GM18498 (cell line): ENCODE results near the gene CDCA8.
"Not testable (repeated sequence)": the region's sequence is repeated elsewhere in the genome, so short reads cannot be mapped to it uniquely, and the experiment has no call there.

ENCODE experiments used
- ATAC-seq: cut with Tn5 transposase; IDR thresholded peaks from one replicate; pipeline ENCODE4 v1.9.1; 2021; ENCODE audit warnings: mild to moderate bottlenecking, moderate library complexity; ENCODE audit not compliant: unreplicated experiment

Gene CDCA8

GRCh38 chr1:37732111-37732780 lies 39.9 kb downstream of the CDCA8 start:
- no peak for ATAC-seq

DNA sequence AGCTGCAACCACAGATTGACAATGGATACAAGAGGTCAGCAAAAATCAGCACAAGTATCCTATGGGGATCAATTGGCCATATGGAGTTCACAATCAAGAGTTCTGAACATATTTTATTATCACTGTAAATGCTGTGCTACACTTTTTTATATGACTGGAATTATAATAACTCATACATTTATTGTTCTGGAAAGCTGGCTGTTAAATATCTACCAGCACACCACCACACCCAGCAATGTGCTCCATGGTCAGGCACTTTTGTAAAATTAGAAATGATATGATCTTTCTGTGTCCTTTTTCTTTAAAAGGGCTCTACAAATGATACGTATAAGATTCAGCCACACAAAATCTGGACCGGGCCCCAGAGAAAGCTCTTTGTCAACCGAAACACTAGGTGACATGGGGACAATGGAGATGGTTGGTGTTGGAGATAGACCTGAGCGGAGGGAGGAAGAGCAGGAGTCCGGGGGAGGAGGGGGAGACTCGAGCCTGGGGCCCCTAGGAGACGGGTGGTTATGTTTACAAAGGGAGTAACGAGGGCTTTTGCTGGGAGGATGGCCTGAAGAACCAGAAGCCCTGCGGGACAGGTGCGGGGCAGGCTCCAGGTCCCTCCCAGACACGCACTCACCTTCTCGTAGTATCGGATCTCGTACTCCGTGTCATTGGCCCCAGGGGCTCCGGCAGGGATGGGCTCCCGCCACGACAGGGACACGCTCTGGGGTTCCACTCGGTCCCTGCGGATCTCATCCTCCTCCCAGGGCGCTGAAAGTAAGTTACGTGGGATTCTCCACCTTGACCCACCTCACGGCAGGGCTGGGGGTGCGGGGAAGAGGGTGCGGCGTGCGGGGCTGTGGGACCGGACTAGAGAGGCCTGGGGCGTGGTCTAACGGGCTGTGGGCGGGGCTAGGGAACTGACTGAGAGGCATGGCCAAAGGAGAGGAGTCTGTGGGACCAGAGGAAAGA lies 42.6 kb downstream of the CDCA8 start:
- ATAC-seq, result no peak

- ATAC-seq, result not testable (repeated sequence)
Measured at GRCh38 chr1:37737975-37738374, 45.7 kb downstream of the CDCA8 start.

DNA sequence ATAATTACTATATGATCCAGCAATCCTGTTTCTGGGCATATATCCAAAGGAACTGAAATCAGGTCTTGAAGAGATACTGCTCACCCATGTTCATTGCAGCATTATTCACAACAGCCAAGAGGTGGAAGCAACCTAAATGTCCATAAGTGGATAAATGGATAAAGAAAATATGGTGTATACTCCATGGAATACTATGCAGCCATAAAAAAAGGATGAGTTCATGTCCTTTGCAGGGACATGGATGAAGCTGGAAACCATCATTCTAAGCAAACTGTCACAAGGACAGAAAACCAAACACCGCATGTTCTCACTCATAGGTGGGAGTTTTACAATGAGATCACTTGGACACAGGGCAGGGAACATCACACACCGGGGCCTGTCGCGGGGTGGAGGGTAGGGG lies 46.3 kb downstream of the CDCA8 start:
- not testable (repeated sequence) for ATAC-seq

GRCh38 chr1:37739222-37739621 lies 46.9 kb downstream of the CDCA8 start:
- ATAC-seq, result no peak

- ATAC-seq, result no peak
Measured at GRCh38 chr1:37741130-37741529, 48.8 kb downstream of the CDCA8 start.

DNA sequence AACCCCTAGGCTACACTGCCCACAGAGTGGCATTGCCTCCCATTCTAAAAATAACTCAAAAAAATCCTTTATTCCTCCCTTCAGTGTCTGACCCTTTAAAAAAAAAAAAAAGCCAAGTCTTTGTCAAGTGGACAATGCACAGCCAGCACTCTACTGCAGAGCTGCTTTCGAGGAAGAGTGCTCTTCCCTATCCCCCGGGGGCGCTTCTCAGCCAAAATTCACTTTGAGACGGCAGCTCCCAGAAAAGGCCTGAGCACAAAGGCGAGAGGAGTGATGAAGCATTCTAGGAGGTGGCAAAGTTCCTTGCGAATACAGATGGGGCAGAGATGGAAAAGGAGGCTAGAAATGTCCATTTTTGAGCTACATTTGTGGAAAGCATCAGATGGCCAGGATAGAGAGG lies 49.3 kb downstream of the CDCA8 start:
- ATAC-seq, result no peak

DNA sequence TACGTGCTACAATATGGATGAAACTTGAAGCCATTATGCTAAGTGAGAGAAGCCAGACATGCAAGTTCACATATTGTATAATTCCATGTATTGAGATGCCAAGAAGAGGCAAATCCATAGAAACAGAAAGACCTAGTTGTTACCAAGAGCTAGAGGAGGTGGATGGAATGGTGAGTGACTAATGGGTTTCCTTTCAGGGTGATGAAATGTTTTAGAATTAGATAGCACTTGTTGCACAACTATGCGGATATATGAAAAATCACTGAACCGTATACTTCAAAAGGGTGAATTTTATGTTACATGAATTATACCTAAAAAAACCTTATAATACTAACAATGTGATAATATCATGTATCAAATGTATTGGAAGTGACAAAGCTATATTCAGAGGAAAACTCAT lies 54.5 kb downstream of the CDCA8 start:
- no peak for ATAC-seq

DNA sequence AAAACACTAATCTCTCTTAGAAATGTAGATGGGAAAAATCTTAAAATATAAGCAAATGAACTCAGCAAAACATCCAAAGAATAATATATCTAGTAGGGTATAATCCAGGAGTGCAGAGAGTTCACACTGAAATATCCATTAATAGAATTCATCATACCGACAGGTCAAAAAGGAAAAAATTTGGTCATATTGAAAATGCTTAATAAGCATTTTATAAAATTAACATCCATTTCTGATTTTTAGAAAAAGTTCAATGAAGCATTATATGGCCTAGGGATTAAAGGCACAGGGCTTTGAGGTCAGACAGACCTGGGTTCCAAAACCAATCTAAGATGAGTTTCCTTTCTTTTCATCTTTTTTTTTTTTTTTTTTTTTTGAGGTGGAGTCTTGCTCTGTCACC lies 56.2 kb downstream of the CDCA8 start:
- ATAC-seq, result no peak

- no peak for ATAC-seq
Measured at GRCh38 chr1:37752213-37752582, 59.9 kb downstream of the CDCA8 start.

GRCh38 chr1:37752583-37753471 lies 60.5 kb downstream of the CDCA8 start:
- no peak for ATAC-seq

DNA sequence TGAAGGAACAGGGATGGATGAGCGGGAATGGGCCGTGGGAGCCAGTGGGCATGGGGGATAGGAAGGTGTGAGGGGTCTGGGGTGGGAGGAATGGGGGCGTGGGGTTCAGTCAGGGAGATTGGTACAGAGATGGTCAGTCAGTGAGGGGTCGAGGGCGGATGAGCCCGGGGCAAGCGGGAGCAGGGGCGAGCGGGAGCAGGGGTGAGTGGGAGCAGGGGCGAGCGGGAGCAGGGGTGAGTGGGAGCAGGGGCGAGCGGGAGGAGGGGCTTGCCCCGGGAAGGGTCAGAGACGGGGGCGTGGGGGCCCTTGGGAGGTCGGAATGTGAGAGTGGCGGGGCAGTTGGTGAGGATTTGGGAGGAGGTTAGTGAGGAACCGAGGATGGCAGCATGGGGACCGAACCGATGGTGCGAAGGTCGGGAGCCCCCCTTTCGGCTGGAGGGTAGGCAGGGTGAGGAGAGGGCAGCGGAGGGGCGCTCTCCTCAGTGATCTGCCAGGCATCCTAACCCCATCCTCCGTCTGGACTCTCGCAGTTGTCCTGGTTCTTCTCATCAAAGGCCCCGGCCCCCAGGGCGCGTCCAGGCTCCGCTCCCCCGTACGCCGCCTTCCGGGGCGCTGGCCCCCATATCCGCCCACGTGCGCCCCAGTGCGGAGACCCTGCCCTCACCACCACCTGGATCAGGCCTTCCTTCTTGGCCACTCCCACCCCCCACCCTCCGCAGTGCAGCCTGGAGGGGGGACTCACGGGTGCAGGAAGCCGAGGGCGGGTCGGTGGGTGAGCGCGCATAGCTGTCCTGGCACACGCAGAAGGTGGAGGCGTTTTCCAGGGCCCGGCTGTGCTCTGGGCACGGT lies 61.4 kb downstream of the CDCA8 start:
- no peak for ATAC-seq

GRCh38 chr1:37755290-37755689 lies 63.0 kb downstream of the CDCA8 start:
- ATAC-seq, result no peak

- ATAC-seq, result no peak
Measured at GRCh38 chr1:37755951-37756560, 63.7 kb downstream of the CDCA8 start.
